ENCODE data around the gene FNDC3B.

- TF ChIP-seq CTCF (IDR thresholded peaks at IDR 0.05; ENCODE audit: low read length) (no peak), EZH2 (IDR thresholded peaks at IDR 0.05; ENCODE audit: borderline replicate concordance, low read length) (no peak)
Measured at GRCh38 chr3:172103724-172104123, 64.3 kb downstream of the FNDC3B start.

Data from OCI-LY1 (cell line).